Fibroblast of skin of left biceps (primary cell): ENCODE data around the gene ASIC1.
A peak's percentile ranks its signal among the peaks of the same experiment; 100 is the strongest.
"Not testable (repeated sequence)": the region's sequence is repeated elsewhere in the genome, so short reads cannot be mapped to it uniquely, and the experiment has no call there.

Experiments
- DNase-seq, 2 experiments: peaks; one replicate each; pipeline ENCODE4 v3.0.0-alpha.2; 2013; ENCODE audit warnings: low read depth in 2 of 2

The ASIC1 gene

DNA sequence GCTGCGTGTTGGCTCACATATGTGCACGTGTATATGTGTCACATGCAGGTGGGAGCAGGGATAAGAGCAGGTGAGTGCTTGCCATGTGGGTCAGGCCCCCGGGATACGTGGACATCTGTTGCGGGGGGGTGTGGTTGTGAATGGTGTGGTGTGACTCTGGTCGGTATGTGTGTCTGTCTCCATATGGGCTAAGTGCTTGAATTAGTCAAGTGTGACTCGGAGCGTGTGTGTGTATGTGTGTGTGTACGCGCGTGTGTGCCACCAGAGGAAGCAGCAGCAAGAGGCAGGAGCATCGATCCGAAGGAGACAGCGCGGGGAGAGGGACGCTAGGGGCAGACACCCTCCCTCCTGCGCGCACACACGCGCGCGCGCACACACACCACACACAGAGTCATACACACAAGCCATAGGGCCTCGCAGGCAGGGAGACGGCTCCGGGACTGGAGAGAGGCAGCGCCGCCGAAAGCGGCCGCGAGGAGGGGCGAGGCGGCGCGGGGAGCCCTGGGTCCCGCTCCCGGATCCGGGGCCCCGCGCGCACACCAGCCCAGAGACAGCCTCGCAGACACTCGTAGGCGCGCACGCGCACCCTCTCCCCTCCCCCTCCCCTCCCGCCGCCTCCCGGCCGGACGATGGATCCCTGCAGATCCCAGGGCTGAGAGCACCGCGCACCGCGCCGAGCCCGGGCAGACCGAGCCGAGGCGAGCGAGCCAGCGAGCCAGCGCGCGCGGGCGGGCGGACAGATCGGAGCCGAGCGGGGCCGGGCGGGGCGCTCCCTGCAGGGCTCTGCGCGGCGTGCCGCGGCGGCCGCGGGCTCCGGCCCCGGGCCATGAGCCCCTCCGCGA, at the start of gene ASIC1:
TSS of gene ASIC1 (plus strand) at position 597 of the 842 bp plus-strand sequence. CDS start 1,171 bp downstream, outside the sequence.
- peak; percentile 34 to 47 for DNase-seq

GRCh38 chr12:50013361-50014147, 43.8 kb upstream of the ASIC1 start:
- DNase-seq, result no peak

DNA sequence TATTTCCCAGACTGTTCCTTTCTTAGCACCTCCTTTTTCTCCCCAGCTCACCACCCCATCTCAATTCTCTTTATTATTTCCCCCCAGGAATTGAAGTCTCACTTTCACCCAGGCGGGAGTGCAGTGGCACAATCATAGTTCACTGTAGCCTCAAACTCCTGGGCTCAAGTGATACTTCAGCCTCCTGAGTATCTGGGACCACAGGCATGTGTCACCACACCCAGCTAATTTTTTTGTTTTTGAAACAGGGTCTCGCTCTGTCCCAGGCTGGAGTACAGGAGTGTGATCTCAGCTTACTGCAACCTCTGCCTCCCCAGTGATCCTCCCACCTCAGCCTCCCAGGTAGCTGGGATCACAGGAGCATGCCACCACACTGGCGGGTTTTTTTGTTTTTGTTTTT, 43.1 kb upstream of the ASIC1 start:
- DNase-seq, result no peak

DNA sequence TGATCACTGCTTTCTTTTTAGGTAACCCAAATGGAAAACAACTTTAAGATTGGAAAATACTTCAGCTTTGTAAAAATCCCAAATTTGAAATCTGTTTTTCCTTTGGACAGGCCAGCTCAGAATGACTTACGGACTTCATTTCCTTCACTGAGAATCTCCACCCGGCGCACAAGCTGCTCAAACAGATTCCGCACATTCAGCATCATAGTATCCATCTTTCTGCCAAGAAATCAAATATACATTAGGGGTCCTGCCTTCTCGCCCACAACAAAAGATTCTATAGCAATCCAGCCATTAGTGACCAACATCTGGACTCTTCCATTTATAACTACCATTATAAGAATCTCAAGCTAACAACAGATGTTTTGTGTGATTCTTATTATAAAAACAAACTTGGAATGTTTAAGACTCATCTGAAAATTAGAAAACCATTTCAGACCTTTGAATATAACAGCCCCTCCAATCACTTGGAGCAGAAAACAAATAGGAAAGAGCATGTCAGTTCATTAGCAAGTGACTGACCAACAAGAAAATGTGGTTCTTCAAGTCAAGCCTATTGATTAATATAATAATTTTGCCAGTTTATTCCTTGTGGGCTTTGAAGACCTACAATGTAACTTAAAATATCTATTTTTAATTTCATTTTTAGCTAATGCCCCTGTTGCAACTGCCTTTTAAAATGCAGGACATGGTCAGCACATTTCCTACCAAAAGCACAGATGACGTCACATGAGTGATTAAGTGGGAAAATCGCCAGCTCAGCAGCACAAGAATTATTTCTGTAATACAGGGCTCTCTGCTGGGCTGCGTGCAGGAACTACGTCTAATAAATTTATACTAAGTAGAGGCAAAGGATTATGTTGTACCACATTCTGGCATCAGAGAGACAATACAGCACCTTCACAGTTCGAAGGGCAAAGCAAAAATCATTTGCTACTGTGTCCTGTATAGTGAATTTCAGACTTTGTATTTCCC, 40.6 kb upstream of the ASIC1 start:
- peak; percentile 58 to 64 for DNase-seq

DNA sequence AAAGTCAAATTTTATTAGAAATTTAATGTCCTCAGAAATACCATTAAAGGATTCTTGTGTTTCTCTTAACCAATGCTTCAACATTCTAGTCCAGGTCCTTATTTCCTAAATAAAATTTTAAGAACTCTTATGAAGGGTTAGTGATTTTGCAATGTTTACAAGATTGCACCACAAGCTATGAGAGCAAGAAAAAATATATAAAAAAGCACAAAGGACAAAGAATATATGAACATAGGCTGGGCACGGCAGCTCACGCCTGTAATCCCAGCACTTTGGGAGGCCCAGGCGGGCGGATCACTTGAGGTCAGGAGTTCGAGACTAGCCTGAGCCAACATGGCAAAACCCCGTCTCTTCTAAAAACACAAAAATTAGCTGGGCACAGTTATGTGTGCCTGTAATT, 39.8 kb upstream of the ASIC1 start:
- no peak for DNase-seq

DNA sequence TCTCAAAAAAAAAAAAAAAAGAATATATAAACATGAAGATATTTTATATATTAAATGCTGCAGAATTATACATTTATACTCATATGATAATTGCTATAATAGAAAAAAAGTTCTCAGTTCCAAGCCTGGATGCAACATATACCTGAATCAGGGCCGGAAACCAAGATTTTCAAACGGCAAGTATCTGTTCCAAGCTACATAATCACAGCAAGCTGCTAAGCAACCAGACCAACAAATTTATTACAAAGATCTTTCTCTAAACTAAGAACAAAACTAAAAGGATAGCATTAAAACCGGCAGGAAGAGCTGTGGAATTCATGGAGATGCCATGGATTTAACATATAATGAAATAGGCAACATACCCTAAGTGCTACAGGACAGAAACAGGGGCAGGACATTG, 39.2 kb upstream of the ASIC1 start:
- no peak for DNase-seq

DNA sequence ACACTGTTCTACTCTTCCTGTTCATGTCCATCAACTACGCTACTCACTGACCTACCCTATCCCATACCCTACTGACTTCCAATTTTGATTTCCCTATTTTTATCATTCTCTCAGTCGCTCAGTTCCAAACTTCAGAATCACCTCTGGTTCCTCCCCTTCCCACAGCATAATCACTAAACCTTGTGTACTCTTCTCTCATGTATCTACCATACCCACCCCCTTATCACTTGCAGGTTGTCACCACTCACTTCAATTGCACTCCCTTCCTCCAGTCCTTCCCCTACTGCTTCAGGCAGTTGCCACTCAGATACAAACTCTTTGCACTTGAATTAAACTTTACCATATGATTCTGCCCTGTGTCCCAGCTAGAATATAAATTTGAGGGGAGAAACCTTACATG, 38.4 kb upstream of the ASIC1 start:
- no peak for DNase-seq

GRCh38 chr12:50019524-50019923, 37.9 kb upstream of the ASIC1 start:
- no peak for DNase-seq

DNA sequence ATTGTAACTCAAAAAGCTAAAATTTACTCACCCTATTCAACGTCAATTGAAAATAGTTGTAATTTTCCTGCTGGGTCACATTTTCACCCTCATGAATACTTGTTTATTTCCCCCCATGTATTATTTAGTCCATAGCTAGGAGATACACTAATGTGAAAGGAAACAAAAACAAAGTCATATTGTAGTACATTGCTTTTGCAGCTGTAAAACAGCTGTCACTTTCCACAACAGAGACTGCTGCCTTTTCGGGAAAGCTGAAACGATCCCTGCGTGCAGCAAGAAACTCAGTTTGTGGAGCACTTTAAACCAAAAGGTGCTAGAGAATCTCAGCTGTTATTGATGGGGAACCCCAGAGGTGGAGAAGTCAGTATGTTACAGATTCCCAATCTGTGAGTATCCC, 36.4 kb upstream of the ASIC1 start:
- DNase-seq, result no peak

DNA sequence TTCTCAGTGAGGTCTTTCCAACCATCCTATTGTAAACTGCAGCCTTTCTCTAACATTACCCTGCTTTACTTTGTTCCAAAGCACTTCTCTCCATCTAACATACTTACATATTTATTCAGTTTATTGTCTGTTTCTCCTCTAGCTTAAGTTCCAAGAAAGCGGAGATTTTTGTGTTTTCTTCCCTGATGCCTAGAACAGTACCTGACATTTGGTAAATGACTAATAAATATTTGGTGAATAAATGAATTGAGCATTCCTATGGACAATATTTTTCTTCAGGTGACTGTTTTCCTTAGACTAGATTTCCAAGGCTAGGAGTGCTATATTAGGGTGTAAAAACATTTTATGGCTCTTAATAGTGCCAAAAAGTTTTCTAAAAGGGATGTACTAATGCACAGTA, 34.5 kb upstream of the ASIC1 start:
- DNase-seq, result no peak

DNA sequence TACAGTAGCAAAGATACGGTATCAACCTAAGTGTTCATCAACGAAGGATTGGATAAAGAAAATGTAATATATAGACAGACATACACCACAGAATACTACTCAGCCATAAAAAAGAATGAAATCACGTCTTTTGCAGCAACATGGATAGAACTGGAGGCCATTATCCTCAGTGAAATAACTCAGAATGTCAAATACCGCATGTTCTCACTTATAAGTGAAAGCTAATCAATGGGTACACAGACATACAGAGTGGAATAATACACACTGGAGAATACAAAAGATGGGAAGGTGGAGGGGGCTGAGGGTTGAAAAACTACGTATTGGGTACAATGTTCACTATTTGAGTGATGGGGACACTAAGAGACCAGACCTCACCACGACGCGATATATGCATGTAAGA, 33.2 kb upstream of the ASIC1 start:
- DNase-seq, result no peak

DNA sequence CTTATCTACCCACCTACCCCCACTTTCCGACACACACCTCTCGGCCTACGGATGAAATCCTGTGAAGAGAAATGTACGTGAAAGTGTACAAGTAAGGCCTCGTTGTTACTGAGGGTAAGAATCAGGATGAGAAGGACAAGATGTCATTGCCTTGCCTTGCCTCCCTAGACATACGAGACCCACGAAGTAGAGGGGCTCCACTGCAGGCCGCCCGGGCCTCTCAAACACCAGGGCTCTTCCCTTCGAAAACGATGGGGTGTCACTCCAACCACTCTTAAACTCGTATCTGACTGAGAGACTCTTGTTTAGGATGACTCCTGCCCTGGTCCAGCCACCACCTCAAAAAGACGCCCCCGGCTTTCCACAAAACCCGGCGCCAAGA, 32.6 kb upstream of the ASIC1 start:
- DNase-seq, result no peak

DNA sequence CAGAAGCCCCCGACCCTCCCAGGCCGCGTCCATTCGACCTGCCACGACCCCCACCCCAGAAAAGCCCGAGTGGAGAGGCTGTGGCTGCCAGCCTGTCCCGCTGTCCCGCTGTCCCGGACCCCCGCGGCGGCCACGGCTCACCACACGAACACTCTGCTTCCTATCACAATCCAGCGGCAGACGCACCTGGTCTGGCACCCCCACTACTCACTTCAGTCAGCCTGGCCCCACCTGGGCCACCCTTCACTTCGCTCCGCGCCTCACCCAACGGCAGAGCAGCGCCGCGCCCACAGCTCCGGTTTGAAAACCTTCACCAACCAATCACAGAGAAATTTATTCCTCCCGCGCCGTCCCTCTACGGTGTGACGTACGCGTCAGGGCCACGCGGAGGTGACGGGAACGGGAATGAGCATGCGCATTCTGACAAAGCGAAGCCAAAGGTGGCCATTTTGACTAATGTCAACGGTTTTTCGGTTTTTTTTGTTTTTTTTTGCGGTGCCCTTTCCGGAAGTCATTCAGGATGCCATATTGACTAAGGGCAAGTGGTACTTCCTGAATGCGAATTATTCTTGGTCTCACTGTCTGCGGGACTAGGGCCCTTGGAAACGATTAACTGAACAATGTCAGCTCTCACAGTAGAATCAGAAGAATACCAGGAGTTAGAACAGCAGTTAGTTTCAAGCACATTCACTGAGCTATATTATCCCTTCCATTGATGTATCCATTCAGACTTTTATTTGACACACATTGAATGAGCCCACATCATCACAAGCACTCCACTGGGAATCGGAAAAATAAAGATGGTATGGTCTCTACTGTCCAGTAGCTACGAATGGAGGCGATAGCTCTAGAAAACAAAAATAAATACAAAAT, 32.0 kb upstream of the ASIC1 start, which contains the start of gene RACGAP1:
TSS of gene RACGAP1 (minus strand) at position 308 of the 873 bp plus-strand sequence. CDS start 8,779 bp downstream, outside the sequence.
- peak; percentile 96 to 97 for DNase-seq

DNA sequence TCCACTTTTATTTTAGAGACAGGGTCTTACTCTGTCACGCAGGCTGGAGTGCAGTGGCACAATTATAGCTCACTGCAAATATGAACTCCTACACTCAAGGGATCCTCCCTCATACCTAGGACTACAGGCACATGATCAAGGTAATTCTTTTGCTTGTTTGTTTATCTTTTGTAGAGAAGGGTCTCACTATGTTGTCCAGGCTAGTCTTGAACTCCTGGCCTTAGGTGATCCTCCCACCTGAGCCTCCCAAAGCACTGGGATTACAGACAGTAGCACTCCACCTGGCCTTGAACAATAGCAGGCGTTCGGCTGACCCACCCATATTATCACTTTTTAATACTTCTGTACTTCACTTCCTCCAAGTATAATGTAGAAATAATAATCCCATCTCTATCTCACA, 30.7 kb upstream of the ASIC1 start:
- DNase-seq, result no peak

DNA sequence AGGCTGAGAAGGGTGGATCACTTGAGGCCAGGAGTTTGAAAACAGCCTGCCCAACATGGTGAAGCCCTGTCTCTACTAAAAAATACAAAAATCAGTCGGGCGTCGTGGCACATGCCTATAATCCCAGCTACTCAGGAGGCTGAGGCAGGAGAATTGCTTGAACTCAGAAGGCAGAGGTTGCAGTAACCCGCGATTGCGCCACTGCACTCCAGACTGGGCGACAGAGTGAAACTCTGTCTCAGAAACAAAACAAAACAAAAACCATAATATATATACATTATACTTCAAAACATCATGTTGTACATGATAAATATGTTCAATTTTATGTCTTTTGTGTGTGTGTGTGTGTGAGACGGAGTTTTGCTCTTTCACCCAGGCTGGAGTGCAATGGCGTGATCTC, 26.9 kb upstream of the ASIC1 start:
- DNase-seq, result not testable (repeated sequence)

GRCh38 chr12:50032515-50032853, 24.9 kb upstream of the ASIC1 start:
- DNase-seq, result no peak

- no peak for DNase-seq
These were observed 24.4 kb upstream of the ASIC1 start for GRCh38 chr12:50032854-50033581.

DNA sequence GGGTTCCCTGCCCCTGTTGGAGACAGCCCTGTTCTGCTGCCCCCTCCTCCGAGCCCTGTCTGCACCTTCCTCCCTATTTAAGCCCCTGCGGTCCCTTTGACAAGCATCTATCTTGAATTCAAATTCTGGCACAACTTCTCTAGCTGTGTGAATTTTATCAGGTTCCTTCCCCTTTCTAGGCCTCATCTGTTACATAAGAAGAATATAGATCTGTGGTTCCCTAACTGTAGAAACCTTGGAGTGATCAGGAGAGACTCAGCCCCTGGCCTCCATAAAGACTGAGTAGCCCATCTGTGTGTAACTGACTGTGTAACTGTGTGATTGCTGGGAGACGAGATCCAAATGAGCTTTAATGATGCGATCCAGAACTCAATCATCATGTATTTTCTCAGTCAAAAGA, 19.1 kb upstream of the ASIC1 start:
- no peak for DNase-seq

- peak in 1 of 2 experiments; percentile 45 for DNase-seq
These were observed 18.1 kb upstream of the ASIC1 start for GRCh38 chr12:50039151-50039835.

GRCh38 chr12:50040657-50041056, 16.7 kb upstream of the ASIC1 start:
- DNase-seq, result no peak
